ENCODE measurements around the gene ZNF836.
A peak's percentile ranks its signal among the peaks of the same experiment; 100 is the strongest.

ZNF836 gene

GRCh38 chr19:52188822-52189734 is 17.7 kb upstream of the ZNF836 start:
- DNase-seq (ENCODE audit: low read depth): peak; percentile 5

GRCh38 chr19:52187407-52187806 is 16.0 kb upstream of the ZNF836 start:
- no peak for DNase-seq (ENCODE audit: low read depth)

GRCh38 chr19:52176574-52176973 is 5.2 kb upstream of the ZNF836 start:
- DNase-seq (ENCODE audit: low read depth): no peak

GRCh38 chr19:52172347-52172746 is 926 bp upstream of the ZNF836 start:
- DNase-seq (ENCODE audit: low read depth): no peak

- DNase-seq (ENCODE audit: low read depth): no peak
Observed at GRCh38 chr19:52170863-52171320, 529 bp downstream of the ZNF836 start.

- no peak for DNase-seq (ENCODE audit: low read depth)
Observed at GRCh38 chr19:52170304-52170703, 1.1 kb downstream of the ZNF836 start.

- no peak for DNase-seq (ENCODE audit: low read depth)
Observed at GRCh38 chr19:52155596-52156359, 15.6 kb downstream of the ZNF836 start.

- no peak for DNase-seq (ENCODE audit: low read depth)
Observed at GRCh38 chr19:52148256-52148655, 23.2 kb downstream of the ZNF836 start.

- no peak for DNase-seq (ENCODE audit: low read depth)
Observed at GRCh38 chr19:52142001-52142595, 29.3 kb downstream of the ZNF836 start.

GRCh38 chr19:52141203-52141602 is 30.2 kb downstream of the ZNF836 start:
- no peak for DNase-seq (ENCODE audit: low read depth)

GRCh38 chr19:52140032-52140710 is 31.2 kb downstream of the ZNF836 start:
- DNase-seq (ENCODE audit: low read depth): no peak

GRCh38 chr19:52139252-52140031 is 32.0 kb downstream of the ZNF836 start, which contains the start of gene ZNF616:
ZNF616 (minus strand) TSS chr19:52139938; CDS start chr19:52130512, 9,426 bp downstream.
- peak; percentile 96 for DNase-seq (ENCODE audit: low read depth)

GRCh38 chr19:52138983-52139251 is 32.5 kb downstream of the ZNF836 start:
- no peak for DNase-seq (ENCODE audit: low read depth)

- no peak for DNase-seq (ENCODE audit: low read depth)
Observed at GRCh38 chr19:52138278-52138982, 33.0 kb downstream of the ZNF836 start.

GRCh38 chr19:52120286-52120685 is 51.1 kb downstream of the ZNF836 start:
- DNase-seq (ENCODE audit: low read depth): no peak

GRCh38 chr19:52115526-52116053 is 55.8 kb downstream of the ZNF836 start:
- no peak for DNase-seq (ENCODE audit: low read depth)

GRCh38 chr19:52114691-52115090 is 56.7 kb downstream of the ZNF836 start:
- DNase-seq (ENCODE audit: low read depth): no peak

GRCh38 chr19:52112624-52113023 is 58.8 kb downstream of the ZNF836 start:
- no peak for DNase-seq (ENCODE audit: low read depth)

GRCh38 chr19:52110780-52111179 is 60.6 kb downstream of the ZNF836 start:
- no peak for DNase-seq (ENCODE audit: low read depth)
